LNCaP clone FGC (cell line): ENCODE measurements around the gene CPED1.

Experiments
- DNase-seq: peaks from one replicate; pipeline ENCODE4 v3.0.0-alpha.2; 2011; ENCODE audit warnings: low read depth
- H3K4me3 ChIP-seq: 2 replicates; pipeline ENCODE4 v1.5.1; 2011; ENCODE audit warnings: mild to moderate bottlenecking, low read depth, low read length, control low read depth
- TF ChIP-seq, protein P1 (sequence below): IDR thresholded peaks from 2 replicates; pipeline ENCODE4 v1.5.1; 2012; ENCODE audit warnings: mild to moderate bottlenecking; ENCODE audit not compliant: control insufficient read depth, insufficient read depth; ENCODE audit errors: extremely low read depth

Gene CPED1

DNA sequence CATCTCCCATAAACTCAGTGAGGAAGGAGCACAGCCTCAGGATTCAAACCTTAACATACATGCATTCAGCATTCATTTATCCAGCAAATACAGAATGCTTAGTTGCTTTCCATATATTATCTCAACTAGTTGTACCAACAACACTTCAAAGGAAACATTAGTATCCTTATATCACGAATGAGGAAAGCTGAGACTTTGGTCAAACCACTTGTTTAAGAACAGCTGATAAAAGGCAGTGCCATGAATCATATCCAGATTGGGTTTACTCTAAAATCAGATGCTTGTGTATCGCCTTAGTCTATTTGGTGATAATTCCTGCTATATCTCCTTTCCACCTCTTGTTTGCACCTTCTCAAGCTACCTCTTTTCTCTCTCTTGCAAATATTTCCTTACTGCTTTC lies 1.9 kb upstream of the CPED1 start:
- DNase-seq: no peak
- TF ChIP-seq, protein P1, sequence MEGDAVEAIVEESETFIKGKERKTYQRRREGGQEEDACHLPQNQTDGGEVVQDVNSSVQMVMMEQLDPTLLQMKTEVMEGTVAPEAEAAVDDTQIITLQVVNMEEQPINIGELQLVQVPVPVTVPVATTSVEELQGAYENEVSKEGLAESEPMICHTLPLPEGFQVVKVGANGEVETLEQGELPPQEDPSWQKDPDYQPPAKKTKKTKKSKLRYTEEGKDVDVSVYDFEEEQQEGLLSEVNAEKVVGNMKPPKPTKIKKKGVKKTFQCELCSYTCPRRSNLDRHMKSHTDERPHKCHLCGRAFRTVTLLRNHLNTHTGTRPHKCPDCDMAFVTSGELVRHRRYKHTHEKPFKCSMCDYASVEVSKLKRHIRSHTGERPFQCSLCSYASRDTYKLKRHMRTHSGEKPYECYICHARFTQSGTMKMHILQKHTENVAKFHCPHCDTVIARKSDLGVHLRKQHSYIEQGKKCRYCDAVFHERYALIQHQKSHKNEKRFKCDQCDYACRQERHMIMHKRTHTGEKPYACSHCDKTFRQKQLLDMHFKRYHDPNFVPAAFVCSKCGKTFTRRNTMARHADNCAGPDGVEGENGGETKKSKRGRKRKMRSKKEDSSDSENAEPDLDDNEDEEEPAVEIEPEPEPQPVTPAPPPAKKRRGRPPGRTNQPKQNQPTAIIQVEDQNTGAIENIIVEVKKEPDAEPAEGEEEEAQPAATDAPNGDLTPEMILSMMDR: no peak
- no peak overlapping the region for H3K4me3 ChIP-seq

DNA sequence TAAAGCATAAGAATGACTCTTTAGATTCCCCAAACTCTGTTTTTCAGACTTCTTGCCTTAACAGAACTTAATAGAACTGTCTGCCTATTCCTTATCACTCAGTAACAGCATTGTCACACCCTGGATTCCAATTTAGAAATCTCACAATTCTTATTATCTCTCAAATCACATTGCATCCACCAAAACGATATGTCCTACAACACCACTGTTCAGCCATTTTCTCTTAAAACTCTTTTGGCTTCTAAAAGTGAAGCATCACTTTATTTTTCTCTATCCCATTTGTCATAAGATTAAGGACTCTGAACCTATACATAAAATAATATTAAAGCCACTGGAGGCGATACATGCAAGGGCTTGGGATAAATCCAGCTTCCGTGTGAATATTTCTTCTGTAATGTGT lies 1.2 kb upstream of the CPED1 start:
- TF ChIP-seq, protein P1: no peak
- no peak for DNase-seq
- no peak overlapping the region for H3K4me3 ChIP-seq

DNA sequence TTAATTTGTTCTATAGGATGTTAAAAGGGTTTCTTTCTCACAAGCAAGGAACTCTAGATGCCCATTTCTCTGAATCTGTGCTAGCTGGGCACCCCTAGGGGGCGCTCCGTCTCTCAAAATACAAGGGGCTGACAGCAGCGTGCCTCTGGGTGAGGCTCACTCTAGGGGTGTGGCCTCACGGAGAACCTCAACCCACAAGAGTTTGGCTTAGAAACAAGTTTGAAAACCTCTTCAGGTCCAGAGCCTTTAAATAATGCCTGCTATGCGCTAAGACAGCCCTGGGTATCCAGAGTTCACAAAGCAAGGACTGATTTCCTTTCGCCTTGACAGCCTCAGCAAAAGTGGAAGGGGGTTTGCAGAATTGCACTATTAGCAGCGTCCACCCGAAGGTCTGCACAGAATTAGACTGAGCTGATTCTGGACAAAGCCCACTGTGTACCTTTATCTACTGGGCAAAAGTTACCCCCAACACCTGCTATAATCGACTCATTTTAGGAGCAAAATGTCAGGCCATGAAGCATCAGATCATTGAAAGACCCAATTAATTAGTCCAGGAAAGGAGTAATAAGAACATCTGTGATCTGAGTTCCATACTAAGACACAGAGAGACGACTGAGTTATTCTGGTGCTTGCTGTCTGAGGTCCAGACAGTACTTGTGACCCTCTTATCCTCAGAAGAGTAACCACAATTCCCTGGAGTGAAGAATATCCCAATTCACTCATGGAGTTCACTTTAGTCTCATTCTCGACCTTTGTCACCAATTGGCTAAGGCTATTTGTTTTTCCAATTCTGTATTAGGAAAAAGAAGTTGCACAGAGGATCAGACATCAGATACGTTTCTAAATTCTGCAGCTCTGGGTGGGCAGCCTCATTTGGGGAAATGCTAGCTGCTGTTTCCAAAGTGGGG lies 574 bp upstream of the CPED1 start:
- TF ChIP-seq, protein P1: peak; percentile 92
- peak; percentile 39 for DNase-seq
- no peak overlapping the region for H3K4me3 ChIP-seq

DNA sequence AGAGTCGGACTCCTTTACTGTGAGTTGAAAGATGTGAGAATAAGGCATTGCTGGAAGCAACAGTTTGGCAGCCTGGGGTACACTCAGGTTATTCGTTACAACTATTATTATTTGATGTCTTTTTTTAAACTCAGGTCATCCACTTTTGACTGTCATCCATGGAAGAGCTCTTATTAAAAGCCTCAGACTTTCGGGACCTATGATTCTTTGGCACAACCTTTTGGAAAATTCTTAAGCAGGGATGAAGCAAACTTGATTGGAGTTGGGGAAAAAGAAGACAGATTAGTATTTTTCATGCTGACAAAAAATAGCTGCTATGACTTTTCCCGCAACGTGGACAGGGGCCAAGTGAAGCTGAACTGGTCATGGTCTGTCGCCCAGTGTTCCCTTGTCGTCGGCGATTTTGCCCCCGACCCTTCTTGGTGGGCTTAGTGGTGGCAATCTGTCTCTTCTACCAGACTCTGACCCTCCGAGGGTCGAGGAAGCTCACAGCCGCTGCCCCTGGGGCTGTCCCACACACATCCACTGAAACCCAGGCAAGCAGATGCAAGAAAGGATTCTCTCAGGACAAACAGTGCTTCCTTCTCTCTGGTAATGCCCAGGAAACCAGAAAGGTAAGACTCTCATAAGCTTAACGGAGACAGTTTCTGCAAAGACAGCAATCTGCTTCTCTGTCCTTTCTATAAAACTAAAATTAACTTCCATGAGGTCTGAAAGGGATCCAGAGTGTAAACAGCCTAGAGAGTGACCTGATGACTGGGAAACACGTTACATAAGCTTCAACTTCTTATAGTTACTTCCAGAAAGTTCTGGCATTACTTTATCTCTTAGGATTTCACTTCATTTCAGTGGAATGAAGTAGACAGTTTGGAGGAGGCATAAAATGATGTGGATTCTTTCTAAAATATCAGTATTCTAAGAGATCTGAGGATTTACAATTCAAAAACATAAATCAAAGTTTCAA lies 1.0 kb downstream of the CPED1 start:
- DNase-seq: no peak
- TF ChIP-seq, protein P1: no peak
- H3K4me3 ChIP-seq: no peak overlapping the region

DNA sequence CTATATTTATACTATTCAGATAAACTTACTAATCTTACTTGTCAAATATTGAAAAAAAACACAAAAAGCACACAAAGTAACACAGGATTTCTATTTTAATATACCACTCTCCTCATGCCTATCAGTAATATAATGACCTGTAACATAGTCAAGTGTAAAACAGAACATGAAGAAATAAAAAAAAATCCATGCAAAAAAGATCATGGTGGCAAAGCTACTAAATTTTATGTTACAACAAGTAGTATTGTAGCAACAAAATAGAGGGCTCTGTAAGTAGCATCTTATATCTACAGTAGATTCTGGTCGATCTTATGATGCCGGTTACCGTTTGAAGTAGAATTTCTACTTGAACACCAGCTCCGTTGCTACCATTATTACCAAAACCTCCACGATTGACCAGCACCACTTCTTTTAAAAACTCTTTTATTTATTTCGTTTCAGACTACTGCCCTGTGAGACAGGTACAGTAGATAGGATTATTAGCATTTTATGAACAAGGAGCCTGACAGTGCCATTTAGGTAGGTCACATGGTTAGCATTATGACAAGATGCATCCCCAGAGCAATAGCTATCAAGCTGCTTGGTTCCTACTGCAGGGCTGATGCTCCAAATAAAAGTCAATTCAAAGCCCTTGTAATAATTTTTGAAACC lies 2.1 kb downstream of the CPED1 start:
- DNase-seq: no peak
- H3K4me3 ChIP-seq: no peak overlapping the region
- TF ChIP-seq, protein P1: no peak

DNA sequence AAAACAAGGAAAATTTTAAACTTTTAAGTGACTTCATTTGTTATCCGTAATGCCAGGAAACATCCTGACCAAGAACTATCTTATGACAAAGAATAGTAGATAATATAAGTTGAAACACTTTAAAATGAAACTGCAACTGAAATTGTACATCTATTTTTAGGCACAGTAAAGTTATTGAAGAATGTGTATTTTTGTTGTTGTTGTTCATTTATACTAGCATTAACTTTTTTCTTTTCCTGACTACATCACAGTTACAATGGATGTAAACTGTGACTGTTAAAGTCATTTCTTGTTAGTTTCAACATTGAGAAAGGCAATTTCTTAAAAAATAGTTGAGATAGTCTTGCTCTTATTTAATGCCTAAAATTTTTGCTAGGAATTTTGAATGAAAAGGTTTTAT lies 2.6 kb downstream of the CPED1 start:
- H3K4me3 ChIP-seq: no peak overlapping the region
- TF ChIP-seq, protein P1: no peak
- no peak for DNase-seq
